ENCODE results near the gene ANKRD29.
A peak's percentile ranks its signal among the peaks of the same experiment; 100 is the strongest.

ANKRD29 gene

GRCh38 chr18:23684515-23685197 lies 21.9 kb upstream of the ANKRD29 start:
- DNase-seq (ENCODE audit: low read depth), result no peak

GRCh38 chr18:23683671-23684070 lies 21.0 kb upstream of the ANKRD29 start:
- no peak for DNase-seq (ENCODE audit: low read depth)

GRCh38 chr18:23683155-23683554 lies 20.4 kb upstream of the ANKRD29 start:
- DNase-seq (ENCODE audit: low read depth), result no peak

- DNase-seq (ENCODE audit: low read depth), result no peak
Measured at GRCh38 chr18:23682472-23682871, 19.8 kb upstream of the ANKRD29 start.

- no peak for DNase-seq (ENCODE audit: low read depth)
Measured at GRCh38 chr18:23682045-23682444, 19.3 kb upstream of the ANKRD29 start.

- no peak for DNase-seq (ENCODE audit: low read depth)
Measured at GRCh38 chr18:23675896-23676295, 13.2 kb upstream of the ANKRD29 start.

GRCh38 chr18:23675236-23675635 lies 12.5 kb upstream of the ANKRD29 start:
- no peak for DNase-seq (ENCODE audit: low read depth)

- DNase-seq (ENCODE audit: low read depth), result no peak
Measured at GRCh38 chr18:23673725-23674124, 11.0 kb upstream of the ANKRD29 start.

- DNase-seq (ENCODE audit: low read depth), result no peak
Measured at GRCh38 chr18:23671564-23671963, 8.9 kb upstream of the ANKRD29 start.

- DNase-seq (ENCODE audit: low read depth), result no peak
Measured at GRCh38 chr18:23669804-23670405, 7.2 kb upstream of the ANKRD29 start.

GRCh38 chr18:23669202-23669766 lies 6.6 kb upstream of the ANKRD29 start:
- no peak for DNase-seq (ENCODE audit: low read depth)

- DNase-seq (ENCODE audit: low read depth), result no peak
Measured at GRCh38 chr18:23668731-23669130, 6.0 kb upstream of the ANKRD29 start.

GRCh38 chr18:23667114-23667513 lies 4.4 kb upstream of the ANKRD29 start:
- DNase-seq (ENCODE audit: low read depth), result no peak

GRCh38 chr18:23664674-23665073 lies 2.0 kb upstream of the ANKRD29 start:
- DNase-seq (ENCODE audit: low read depth), result no peak

- no peak for DNase-seq (ENCODE audit: low read depth)
Measured at GRCh38 chr18:23661735-23662308, 889 bp downstream of the ANKRD29 start.

- DNase-seq (ENCODE audit: low read depth), result no peak
Measured at GRCh38 chr18:23658285-23658684, 4.4 kb downstream of the ANKRD29 start.

- no peak for DNase-seq (ENCODE audit: low read depth)
Measured at GRCh38 chr18:23652232-23652631, 10.5 kb downstream of the ANKRD29 start.

GRCh38 chr18:23650968-23651927 lies 11.5 kb downstream of the ANKRD29 start:
- peak; percentile 84 for DNase-seq (ENCODE audit: low read depth)

- no peak for DNase-seq (ENCODE audit: low read depth)
Measured at GRCh38 chr18:23648940-23649607, 13.6 kb downstream of the ANKRD29 start.

GRCh38 chr18:23648456-23648855 lies 14.3 kb downstream of the ANKRD29 start:
- DNase-seq (ENCODE audit: low read depth), result no peak

- no peak for DNase-seq (ENCODE audit: low read depth)
Measured at GRCh38 chr18:23646282-23646681, 16.4 kb downstream of the ANKRD29 start.

All from fibroblast of the conjunctiva (primary cell).